HepG2 (cell line): ENCODE data around the gene BBS5. TPM values are rescaled to one million over a fixed set of nuclear protein-coding genes. Genes with fewer than 3 reads are reported as not detected.

Source experiments
- CREB1 ChIP-seq, 2 experiments: fragments of 450-650 bp in 1 of 2; IDR thresholded peaks; 2 replicates each; pipeline ENCODE4 v1.6.1; 2016 to 2017; ENCODE audit warnings: control low read depth in 1 of 2, mild to moderate bottlenecking in 1 of 2, missing compliant biosample characterization in 1 of 2, missing genetic modification characterization in 1 of 2
- ELF4 ChIP-seq: sonication (generic); formaldehyde crosslinking; IDR thresholded peaks from 2 replicates; pipeline ENCODE4 v1.5.0; 2020; ENCODE audit warnings: missing genetic modification reagents, mild to moderate bottlenecking, moderate library complexity, borderline replicate concordance
- GATAD1 ChIP-seq: IDR thresholded peaks from 2 replicates; pipeline ENCODE4 v1.6.1; 2016; ENCODE audit warnings: missing genetic modification reagents, missing compliant biosample characterization
- HDAC1 ChIP-seq: sonication (generic); formaldehyde crosslinking; IDR thresholded peaks from 2 replicates; pipeline ENCODE4 v1.5.1; 2020; ENCODE audit warnings: mild to moderate bottlenecking, missing genetic modification reagents
- HMGXB4 ChIP-seq, 2 experiments: sonication (generic) in 1 of 2; formaldehyde crosslinking in 1 of 2; IDR thresholded peaks; 2 replicates each; pipeline versions ENCODE4 v1.4.0 to v1.6.1; 2018 to 2020; ENCODE audit warnings: missing genetic modification reagents in 2 of 2, borderline replicate concordance in 1 of 2, low read depth in 1 of 2, mild to moderate bottlenecking in 1 of 2, missing biosample characterization in 1 of 2
- KLF9 ChIP-seq: IDR thresholded peaks from 2 replicates; pipeline ENCODE4 v1.6.1; 2016; ENCODE audit warnings: low read depth
- PHF20 ChIP-seq: sonication (generic); formaldehyde crosslinking; IDR thresholded peaks from 2 replicates; pipeline ENCODE4 v1.5.0; 2020; ENCODE audit warnings: mild to moderate bottlenecking, missing genetic modification reagents
- REPIN1 ChIP-seq: sonication (generic); formaldehyde crosslinking; IDR thresholded peaks from 2 replicates; pipeline ENCODE4 v1.8.0; 2022; ENCODE audit warnings: missing genetic modification reagents, low read depth, mild to moderate bottlenecking, borderline replicate concordance
- SATB2 ChIP-seq: sonication (generic); formaldehyde crosslinking; IDR thresholded peaks from 2 replicates; pipeline ENCODE4 v1.5.0; 2020; ENCODE audit warnings: missing genetic modification reagents
- SMAD1 ChIP-seq: sonication (generic); formaldehyde crosslinking; IDR thresholded peaks from 2 replicates; pipeline ENCODE4 v1.4.0; 2020; ENCODE audit warnings: missing genetic modification reagents, low read depth, mild to moderate bottlenecking, borderline replicate concordance
- ZNF333 ChIP-seq: sonication (generic); formaldehyde crosslinking; IDR thresholded peaks from 2 replicates; pipeline ENCODE4 v1.4.0; 2020; ENCODE audit warnings: mild to moderate bottlenecking, missing genetic modification reagents, borderline replicate concordance
- ZNF337 ChIP-seq: sonication (generic); formaldehyde crosslinking; IDR thresholded peaks from 2 replicates; pipeline ENCODE4 v1.5.1; 2020; ENCODE audit warnings: missing genetic modification reagents, low read depth, mild to moderate bottlenecking, borderline replicate concordance
- ZNF446 ChIP-seq: sonication (generic); formaldehyde crosslinking; IDR thresholded peaks from 2 replicates; pipeline ENCODE4 v1.5.0; 2020; ENCODE audit warnings: mild to moderate bottlenecking, missing genetic modification reagents
- ZNF558 ChIP-seq: sonication (generic); formaldehyde crosslinking; IDR thresholded peaks from 2 replicates; pipeline ENCODE4 v1.9.0; 2022; ENCODE audit warnings: mild to moderate bottlenecking, missing genetic modification reagents, borderline replicate concordance
- ZNF572 ChIP-seq: sonication (generic); formaldehyde crosslinking; IDR thresholded peaks from 2 replicates; pipeline ENCODE4 v1.5.1; 2020; ENCODE audit warnings: mild to moderate bottlenecking, missing genetic modification reagents
- ZNF766 ChIP-seq: sonication (generic); formaldehyde crosslinking; IDR thresholded peaks from 2 replicates; pipeline ENCODE4 v1.5.0; 2020; ENCODE audit warnings: missing genetic modification reagents, borderline replicate concordance
- ZNF775 ChIP-seq: sonication (generic); formaldehyde crosslinking; IDR thresholded peaks from 2 replicates; pipeline ENCODE4 v1.4.0; 2020; ENCODE audit warnings: missing genetic modification reagents, mild to moderate bottlenecking, moderate library complexity, borderline replicate concordance
- ZNF777 ChIP-seq: sonication (generic); formaldehyde crosslinking; IDR thresholded peaks from 2 replicates; pipeline ENCODE4 v1.4.0; 2020; ENCODE audit warnings: missing genetic modification reagents
- ZNF788 ChIP-seq: sonication (generic); formaldehyde crosslinking; IDR thresholded peaks from 2 replicates; pipeline ENCODE4 v1.5.0; 2020; ENCODE audit warnings: mild to moderate bottlenecking, missing genetic modification reagents, borderline replicate concordance
- ZNF883 ChIP-seq: sonication (generic); formaldehyde crosslinking; IDR thresholded peaks from 2 replicates; pipeline ENCODE4 v1.5.1; 2020; ENCODE audit warnings: mild to moderate bottlenecking, missing genetic modification reagents; ENCODE audit errors: not compliant biosample characterization
- ZXDC ChIP-seq: sonication (generic); formaldehyde crosslinking; IDR thresholded peaks from 2 replicates; pipeline ENCODE4 v1.5.0; 2020; ENCODE audit warnings: mild to moderate bottlenecking, missing genetic modification reagents
- polyA plus RNA-seq, 8 experiments: library from polyadenylated mRNA; depleted of rRNA in 3 of 8; stranded (reverse) in 7 of 8; unstranded in 1 of 8; fragments of >200 nt; fragmentation: Illumina TruSeq in 4 of 8; extraction: Trizol in 4 of 8; gene quantifications; 2 replicates each; pipeline versions ENCODE4 v1.2.1 to v1.2.3, GENCODE V29; 2011 to 2016; ENCODE audit warnings: low read depth in 4 of 8, missing spikeins in 1 of 8, mixed read lengths in 1 of 8; ENCODE audit not compliant: insufficient read depth in 1 of 8
- total RNA-seq, 5 experiments: library from RNA; depleted of rRNA; stranded (reverse); fragments of >200 nt; fragmentation: Illumina TruSeq; extraction: Trizol; gene quantifications; 2 replicates each; pipeline ENCODE4 v1.2.3, GENCODE V29; 2016; ENCODE audit warnings: low read depth in 1 of 5
- TF ChIP-seq, protein P1 (sequence below): sonication (generic); formaldehyde crosslinking; conservative IDR thresholded peaks from 2 replicates; pipeline ENCODE4 v1.4.0; 2020; ENCODE audit warnings: missing genetic modification reagents

Gene BBS5
- total and polyA plus RNA-seq, 2 of the 13 experiments (the other 11 are each of a cell fraction or from before 2014, with no cell fraction given), result 1.8 to 4.5 TPM

DNA sequence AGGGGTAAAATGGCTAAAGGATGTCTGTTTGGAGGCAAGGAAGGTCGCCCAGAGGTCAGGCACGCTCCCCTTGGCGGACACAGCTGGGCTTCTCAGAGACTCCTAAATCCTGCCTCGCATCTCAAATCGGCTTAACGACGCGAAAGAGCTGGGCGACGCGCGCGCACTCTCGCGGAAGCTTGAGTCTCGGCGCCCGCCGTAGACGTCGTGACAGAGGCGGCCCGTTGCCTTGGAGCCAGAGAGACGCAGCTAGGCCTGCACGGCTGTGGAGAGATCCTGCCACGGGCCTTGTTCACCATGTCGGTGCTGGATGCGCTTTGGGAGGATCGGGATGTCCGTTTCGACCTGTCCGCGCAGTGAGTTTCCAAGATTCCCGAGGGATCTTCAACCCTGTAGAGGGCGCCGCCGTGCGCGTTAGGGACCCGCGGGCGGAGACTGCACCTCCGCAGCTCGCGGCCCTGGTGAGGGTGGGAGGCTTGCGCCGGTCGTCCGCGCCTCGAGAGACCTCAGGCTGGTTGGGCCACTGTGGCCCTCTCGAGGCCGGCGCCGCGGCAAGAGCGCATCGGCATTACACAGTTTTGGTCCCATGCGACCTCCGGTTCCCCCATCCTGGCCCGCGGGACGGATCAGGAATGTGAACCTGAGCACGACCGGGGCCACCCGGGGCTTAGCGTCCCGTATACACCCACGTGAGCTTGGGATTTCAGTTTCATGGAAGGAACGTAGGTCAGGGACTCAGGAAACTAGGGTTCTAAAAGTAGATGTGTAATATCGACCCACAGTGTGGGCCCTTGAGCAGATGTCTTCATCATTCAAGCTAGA, at the start of gene BBS5 (continued):
- peak; percentile 99 for TF ChIP-seq HMGXB4 (CRISPR knock-in tag; IDR thresholded peaks at IDR 0.05; ENCODE audit: borderline replicate concordance in 1 of 2, low read depth in 1 of 2)
- peak; percentile 94 for TF ChIP-seq ZNF883
- peak; percentile 71 for TF ChIP-seq PHF20 (CRISPR knock-in tag)
- peak; percentile 92 for TF ChIP-seq ZNF446 (CRISPR knock-in tag)
- TF ChIP-seq ZNF333 (CRISPR knock-in tag), result 0 out of 2 replicates have a peak, but pooled peaks have one; percentile 90
- TF ChIP-seq REPIN1 (CRISPR knock-in tag), result peak; percentile 52; the same call in 1 of the 2 replicates
- peak; percentile 69; the same call in 1 of the 2 replicates for TF ChIP-seq ZNF572
- 0 out of 2 replicates have a peak, but pooled peaks have one; percentile 52 for TF ChIP-seq ZNF337 (CRISPR knock-in tag)
- TF ChIP-seq, protein P1, sequence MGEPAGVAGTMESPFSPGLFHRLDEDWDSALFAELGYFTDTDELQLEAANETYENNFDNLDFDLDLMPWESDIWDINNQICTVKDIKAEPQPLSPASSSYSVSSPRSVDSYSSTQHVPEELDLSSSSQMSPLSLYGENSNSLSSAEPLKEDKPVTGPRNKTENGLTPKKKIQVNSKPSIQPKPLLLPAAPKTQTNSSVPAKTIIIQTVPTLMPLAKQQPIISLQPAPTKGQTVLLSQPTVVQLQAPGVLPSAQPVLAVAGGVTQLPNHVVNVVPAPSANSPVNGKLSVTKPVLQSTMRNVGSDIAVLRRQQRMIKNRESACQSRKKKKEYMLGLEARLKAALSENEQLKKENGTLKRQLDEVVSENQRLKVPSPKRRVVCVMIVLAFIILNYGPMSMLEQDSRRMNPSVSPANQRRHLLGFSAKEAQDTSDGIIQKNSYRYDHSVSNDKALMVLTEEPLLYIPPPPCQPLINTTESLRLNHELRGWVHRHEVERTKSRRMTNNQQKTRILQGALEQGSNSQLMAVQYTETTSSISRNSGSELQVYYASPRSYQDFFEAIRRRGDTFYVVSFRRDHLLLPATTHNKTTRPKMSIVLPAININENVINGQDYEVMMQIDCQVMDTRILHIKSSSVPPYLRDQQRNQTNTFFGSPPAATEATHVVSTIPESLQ, result 0 out of 2 replicates have a peak, but pooled peaks have one; percentile 31
- TF ChIP-seq ZXDC (CRISPR knock-in tag), result no peak; the same call in 1 of the 2 replicates
- no peak for TF ChIP-seq SATB2
- peak; percentile 79 for TF ChIP-seq ZNF777
- 0 out of 2 replicates have a peak, but pooled peaks have one; percentile 77 for TF ChIP-seq KLF9 (CRISPR knock-in tag)
- peak; percentile 69; the same call in 1 of the 2 replicates for TF ChIP-seq ZNF766 (CRISPR knock-in tag)
- TF ChIP-seq ZNF558, result peak; percentile 99
- no peak for TF ChIP-seq ZNF775 (CRISPR knock-in tag)
- TF ChIP-seq GATAD1 (CRISPR knock-in tag), result peak; percentile 83
- TF ChIP-seq SMAD1 (CRISPR knock-in tag), result peak; percentile 97; the same call in 1 of the 2 replicates
- peak; percentile 94 for TF ChIP-seq HDAC1 (CRISPR knock-in tag)
- TF ChIP-seq ELF4 (CRISPR knock-in tag), result peak; percentile 51; the same call in 1 of the 2 replicates
- TF ChIP-seq ZNF788 (CRISPR knock-in tag), result peak; percentile 98
- TF ChIP-seq CREB1 (IDR thresholded peaks at IDR 0.05), result peak; percentile 64
- TF ChIP-seq CREB1 (CRISPR knock-in tag; IDR thresholded peaks at IDR 0.05), result peak; percentile 42; the same call in 1 of the 2 replicates
